ENCODE measurements around the gene PRDM11.
A peak's percentile ranks its signal among the peaks of the same experiment; 100 is the strongest.

The PRDM11 gene

DNA sequence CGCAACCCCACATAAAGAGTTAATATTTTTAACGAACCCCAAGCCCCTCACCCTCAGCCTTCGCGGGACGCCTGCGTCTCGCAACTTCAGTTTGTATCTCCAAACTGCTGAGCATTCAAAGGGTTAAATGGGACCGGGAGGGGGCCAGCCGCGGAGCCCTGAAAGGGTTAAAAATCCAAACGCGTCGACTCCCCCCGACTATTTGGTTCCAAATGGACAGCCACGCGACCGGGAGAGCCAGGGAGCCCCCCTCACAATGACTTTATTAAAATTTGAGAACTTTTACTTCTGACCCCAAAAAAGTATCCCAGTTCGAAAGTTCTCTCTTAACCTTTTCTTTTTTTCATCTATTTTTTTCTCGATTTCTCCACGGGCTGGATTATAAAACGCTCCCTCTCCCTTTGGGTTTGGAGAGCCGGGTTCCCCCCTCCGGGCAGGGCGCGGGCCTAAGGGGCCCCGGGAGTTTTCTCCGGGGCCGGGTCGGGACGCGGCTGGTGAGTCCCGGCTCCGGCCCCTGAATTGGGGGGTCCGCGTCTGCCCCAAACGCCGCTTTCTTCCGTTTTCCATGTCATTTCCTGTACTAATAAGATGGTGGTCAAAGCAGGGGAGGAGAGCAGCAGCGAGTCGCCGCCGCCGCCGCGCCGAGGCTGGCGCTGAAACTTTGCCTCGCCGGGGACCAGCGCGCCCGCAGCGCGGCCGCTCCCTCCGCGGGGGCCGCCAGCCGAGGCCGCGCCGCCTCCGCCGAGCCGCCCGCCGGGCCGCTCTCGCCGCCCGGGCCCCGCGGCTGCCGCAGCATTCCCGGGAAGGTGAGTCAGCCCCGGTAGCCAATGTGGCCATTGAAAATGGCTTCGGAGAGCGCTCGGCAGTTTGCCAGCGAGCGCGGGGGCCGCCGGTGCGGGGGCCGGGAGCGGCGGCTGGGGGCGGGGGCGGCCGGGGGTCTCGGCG lies at the start of gene PRDM11:
PRDM11 (plus strand) TSS at position 568 of the 945 bp plus-strand sequence. CDS start 35,128 bp downstream, outside the sequence.
- Histone ChIP-seq H3K9ac (ENCODE audit: low read length) (peak within 1 kb of the TSS; percentile 73), H3K36me3 (ENCODE audit: control insufficient read depth, insufficient read depth, low read length) (peaks cover 3% of the 10 kb centered on the region; the same call in 1 of the 2 replicates), H3K4me1 (ENCODE audit: control insufficient read depth, insufficient read depth, low read length) (peaks cover 5% of the 10 kb centered on the region; the same call in 1 of the 2 replicates), H3K27ac (ENCODE audit: low read depth, low read length) (peak within 1 kb of the TSS; percentile 83), H3K4me3 (ENCODE audit: low read depth, low read length) (peak within 1 kb of the TSS; percentile 88), H3K9me3 (ENCODE audit: control insufficient read depth, insufficient read depth, low read depth, low read length) (peaks cover 6% of the 10 kb centered on the region), H3K27me3 (ENCODE audit: control insufficient read depth, insufficient read depth, low read length) (peaks cover 46% of the 10 kb centered on the region)

- Histone ChIP-seq H3K9ac (ENCODE audit: low read length) (no peak overlapping the region), H3K9me3 (ENCODE audit: control insufficient read depth, insufficient read depth, low read depth, low read length) (no peaks in the 10 kb centered on the region), H3K4me3 (ENCODE audit: low read depth, low read length) (no peak overlapping the region), H3K27me3 (ENCODE audit: control insufficient read depth, insufficient read depth, low read length) (peaks cover 7% of the 10 kb centered on the region; the same call in 1 of the 2 replicates), H3K27ac (ENCODE audit: low read depth, low read length) (no peak overlapping the region), H3K36me3 (ENCODE audit: control insufficient read depth, insufficient read depth, low read length) (no peaks in the 10 kb centered on the region), H3K4me1 (ENCODE audit: control insufficient read depth, insufficient read depth, low read length) (peaks cover 6% of the 10 kb centered on the region)
These were observed 48.5 kb upstream of the PRDM11 start for GRCh38 chr11:45097721-45098493.

DNA sequence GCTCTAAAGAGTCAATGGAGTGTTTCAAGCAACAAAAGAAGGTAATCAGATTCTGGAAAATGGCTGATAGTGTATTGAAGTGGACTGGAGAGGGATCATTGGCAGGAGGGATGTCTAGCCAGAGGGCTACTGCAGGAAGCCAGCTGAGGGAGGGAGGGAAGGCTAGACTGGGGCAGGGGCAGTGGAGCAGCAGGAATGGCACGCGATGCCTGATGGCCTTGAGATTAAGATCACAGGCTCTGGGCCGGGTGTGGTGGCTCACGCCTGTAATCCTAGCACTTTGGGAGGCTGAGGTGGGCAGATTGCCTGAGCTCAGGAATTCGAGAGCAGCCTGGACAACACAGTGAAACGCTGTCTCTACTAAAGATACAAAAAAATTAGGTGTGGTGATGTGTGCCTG lies 47.5 kb upstream of the PRDM11 start:
- Histone ChIP-seq H3K4me1 (ENCODE audit: control insufficient read depth, insufficient read depth, low read length) (peaks cover 6% of the 10 kb centered on the region), H3K9me3 (ENCODE audit: control insufficient read depth, insufficient read depth, low read depth, low read length) (no peaks in the 10 kb centered on the region), H3K36me3 (ENCODE audit: control insufficient read depth, insufficient read depth, low read length) (no peaks in the 10 kb centered on the region), H3K9ac (ENCODE audit: low read length) (no peak overlapping the region), H3K27me3 (ENCODE audit: control insufficient read depth, insufficient read depth, low read length) (peaks cover 7% of the 10 kb centered on the region; the same call in 1 of the 2 replicates), H3K4me3 (ENCODE audit: low read depth, low read length) (no peak overlapping the region), H3K27ac (ENCODE audit: low read depth, low read length) (no peak overlapping the region)

DNA sequence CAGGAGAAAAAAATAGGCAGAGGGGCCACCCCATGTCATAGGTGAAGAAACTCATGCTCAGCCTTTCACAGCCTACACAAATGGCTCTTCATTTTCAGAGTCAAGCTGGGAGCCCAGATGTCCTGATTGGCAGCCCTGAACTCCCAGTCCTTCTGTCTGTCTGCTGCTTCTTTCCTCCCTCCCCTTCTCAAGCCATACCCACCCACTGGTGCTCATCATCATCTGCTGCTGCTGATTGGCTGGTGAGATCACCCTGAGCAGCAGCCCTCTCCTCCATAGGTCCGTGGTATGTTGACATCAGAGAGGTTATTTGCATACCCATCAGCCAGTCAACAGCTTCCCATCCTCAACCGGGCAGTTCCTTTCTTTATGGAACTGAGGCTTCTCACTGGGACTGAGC lies 46.1 kb upstream of the PRDM11 start:
- Histone ChIP-seq H3K36me3 (ENCODE audit: control insufficient read depth, insufficient read depth, low read length) (no peaks in the 10 kb centered on the region), H3K4me1 (ENCODE audit: control insufficient read depth, insufficient read depth, low read length) (peaks cover 6% of the 10 kb centered on the region), H3K27ac (ENCODE audit: low read depth, low read length) (no peak overlapping the region), H3K4me3 (ENCODE audit: low read depth, low read length) (no peak overlapping the region), H3K9me3 (ENCODE audit: control insufficient read depth, insufficient read depth, low read depth, low read length) (no peaks in the 10 kb centered on the region), H3K9ac (ENCODE audit: low read length) (no peak overlapping the region), H3K27me3 (ENCODE audit: control insufficient read depth, insufficient read depth, low read length) (peaks cover 2% of the 10 kb centered on the region; the same call in 1 of the 2 replicates)

DNA sequence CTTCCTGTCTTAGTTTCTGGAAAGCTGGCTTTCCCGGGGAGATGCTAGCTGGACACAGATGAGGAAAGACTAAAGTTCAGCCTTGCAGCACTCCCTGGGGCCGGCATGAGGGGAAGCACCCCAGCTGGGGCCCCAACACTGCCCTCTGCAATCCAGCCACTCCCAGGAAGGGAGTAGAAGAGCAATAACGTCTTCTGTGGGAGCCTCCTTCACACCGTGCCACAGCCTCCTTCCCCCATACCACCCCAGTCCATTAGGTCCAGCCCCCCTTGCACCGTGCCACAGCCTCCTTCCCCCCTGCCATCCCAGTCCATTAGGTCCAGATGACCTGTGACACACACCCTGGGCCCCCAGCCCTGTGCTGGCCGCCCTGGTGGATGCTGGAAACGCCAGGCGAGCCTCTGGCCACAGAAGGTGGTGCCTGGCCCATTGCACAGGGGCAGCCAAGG lies 44.1 kb upstream of the PRDM11 start:
- peaks cover 6% of the 10 kb centered on the region for H3K4me1 ChIP-seq (ENCODE audit: control insufficient read depth, insufficient read depth, low read length)
- H3K4me3 ChIP-seq (ENCODE audit: low read depth, low read length) = no peak overlapping the region
- peaks cover 2% of the 10 kb centered on the region; the same call in 1 of the 2 replicates for H3K27me3 ChIP-seq (ENCODE audit: control insufficient read depth, insufficient read depth, low read length)
- no peak overlapping the region for H3K9ac ChIP-seq (ENCODE audit: low read length)
- no peaks in the 10 kb centered on the region for H3K36me3 ChIP-seq (ENCODE audit: control insufficient read depth, insufficient read depth, low read length)
- no peaks in the 10 kb centered on the region for H3K9me3 ChIP-seq (ENCODE audit: control insufficient read depth, insufficient read depth, low read depth, low read length)
- H3K27ac ChIP-seq (ENCODE audit: low read depth, low read length) = no peak overlapping the region

DNA sequence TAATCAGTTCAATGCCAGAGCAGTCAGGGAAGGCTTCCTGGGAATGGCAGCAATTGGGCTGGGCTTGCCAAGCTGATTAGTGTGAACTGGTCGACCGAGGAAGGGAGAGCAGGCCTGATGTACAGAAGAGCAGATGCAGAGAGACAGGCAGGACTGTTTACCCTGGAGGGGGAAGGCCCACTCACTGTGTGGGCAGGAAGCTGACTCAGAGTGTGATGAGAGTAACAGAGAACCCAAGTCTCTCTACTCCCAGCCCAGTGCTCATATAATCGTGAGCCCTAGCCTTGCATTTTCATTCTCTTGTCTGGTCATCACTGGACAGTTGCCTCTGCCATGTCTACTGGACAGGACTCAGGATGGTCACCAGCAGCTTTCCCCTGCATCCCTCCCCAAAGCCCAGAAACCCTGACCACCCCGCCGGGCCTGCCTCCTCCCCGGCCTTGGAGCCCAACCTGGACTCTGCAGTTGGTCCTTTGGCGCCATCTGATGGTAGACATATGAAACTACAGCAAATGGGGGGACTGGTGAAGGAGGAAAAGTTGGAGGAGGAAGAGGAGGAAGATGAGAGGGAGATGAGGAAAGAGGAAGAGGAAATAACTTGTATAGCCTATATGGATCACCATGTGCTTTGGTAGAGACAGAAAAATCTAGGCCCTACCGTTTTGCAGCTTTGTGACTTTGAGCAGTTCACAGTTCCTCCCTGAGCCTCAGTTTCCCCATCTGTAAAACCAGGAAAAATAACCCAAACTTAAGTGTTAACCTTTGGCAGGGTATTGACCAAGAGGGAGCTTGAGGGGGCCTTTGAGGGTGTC lies 43.4 kb upstream of the PRDM11 start:
- H3K27me3 ChIP-seq (ENCODE audit: control insufficient read depth, insufficient read depth, low read length) = peaks cover 2% of the 10 kb centered on the region; the same call in 1 of the 2 replicates
- H3K4me1 ChIP-seq (ENCODE audit: control insufficient read depth, insufficient read depth, low read length) = peaks cover 6% of the 10 kb centered on the region
- H3K36me3 ChIP-seq (ENCODE audit: control insufficient read depth, insufficient read depth, low read length) = no peaks in the 10 kb centered on the region
- H3K9ac ChIP-seq (ENCODE audit: low read length) = no peak overlapping the region
- no peak overlapping the region for H3K27ac ChIP-seq (ENCODE audit: low read depth, low read length)
- no peaks in the 10 kb centered on the region for H3K9me3 ChIP-seq (ENCODE audit: control insufficient read depth, insufficient read depth, low read depth, low read length)
- no peak overlapping the region for H3K4me3 ChIP-seq (ENCODE audit: low read depth, low read length)

- no peaks in the 10 kb centered on the region for H3K9me3 ChIP-seq (ENCODE audit: control insufficient read depth, insufficient read depth, low read depth, low read length)
- H3K4me1 ChIP-seq (ENCODE audit: control insufficient read depth, insufficient read depth, low read length) = peaks cover 6% of the 10 kb centered on the region
- H3K27ac ChIP-seq (ENCODE audit: low read depth, low read length) = no peak overlapping the region
- no peak overlapping the region for H3K4me3 ChIP-seq (ENCODE audit: low read depth, low read length)
- no peaks in the 10 kb centered on the region for H3K36me3 ChIP-seq (ENCODE audit: control insufficient read depth, insufficient read depth, low read length)
- no peak overlapping the region for H3K9ac ChIP-seq (ENCODE audit: low read length)
- H3K27me3 ChIP-seq (ENCODE audit: control insufficient read depth, insufficient read depth, low read length) = peaks cover 2% of the 10 kb centered on the region; the same call in 1 of the 2 replicates
These were observed 42.2 kb upstream of the PRDM11 start for GRCh38 chr11:45104006-45104789.

DNA sequence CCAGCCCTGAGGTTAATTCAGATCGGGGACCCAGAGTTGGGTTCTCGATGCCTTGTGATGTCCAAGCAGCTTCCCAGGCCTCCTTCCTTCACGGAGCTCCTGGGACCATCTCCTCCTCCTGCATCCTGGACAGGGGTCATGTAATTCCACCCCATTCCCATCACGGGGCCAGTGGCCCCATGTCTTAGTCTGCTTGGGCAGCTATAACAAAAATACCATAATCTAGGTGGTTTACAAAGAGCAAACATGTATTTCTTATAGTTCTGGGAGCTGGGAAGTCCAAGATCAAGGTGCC lies 41.7 kb upstream of the PRDM11 start:
- no peaks in the 10 kb centered on the region for H3K36me3 ChIP-seq (ENCODE audit: control insufficient read depth, insufficient read depth, low read length)
- H3K9me3 ChIP-seq (ENCODE audit: control insufficient read depth, insufficient read depth, low read depth, low read length) = no peaks in the 10 kb centered on the region
- H3K4me1 ChIP-seq (ENCODE audit: control insufficient read depth, insufficient read depth, low read length) = peaks cover 6% of the 10 kb centered on the region
- H3K9ac ChIP-seq (ENCODE audit: low read length) = no peak overlapping the region
- H3K4me3 ChIP-seq (ENCODE audit: low read depth, low read length) = no peak overlapping the region
- peaks cover 2% of the 10 kb centered on the region; the same call in 1 of the 2 replicates for H3K27me3 ChIP-seq (ENCODE audit: control insufficient read depth, insufficient read depth, low read length)
- H3K27ac ChIP-seq (ENCODE audit: low read depth, low read length) = no peak overlapping the region

GRCh38 chr11:45105233-45105983 lies 41.0 kb upstream of the PRDM11 start:
- H3K9ac ChIP-seq (ENCODE audit: low read length) = no peak overlapping the region
- H3K9me3 ChIP-seq (ENCODE audit: control insufficient read depth, insufficient read depth, low read depth, low read length) = no peaks in the 10 kb centered on the region
- H3K4me1 ChIP-seq (ENCODE audit: control insufficient read depth, insufficient read depth, low read length) = peaks cover 6% of the 10 kb centered on the region
- H3K27ac ChIP-seq (ENCODE audit: low read depth, low read length) = no peak overlapping the region
- peaks cover 2% of the 10 kb centered on the region; the same call in 1 of the 2 replicates for H3K27me3 ChIP-seq (ENCODE audit: control insufficient read depth, insufficient read depth, low read length)
- no peak overlapping the region for H3K4me3 ChIP-seq (ENCODE audit: low read depth, low read length)
- no peaks in the 10 kb centered on the region for H3K36me3 ChIP-seq (ENCODE audit: control insufficient read depth, insufficient read depth, low read length)
